Body of pancreas (tissue), 4 donors: ENCODE data around the gene ACTR1A. TPM values are rescaled to one million over a fixed set of nuclear protein-coding genes. Genes with fewer than 3 reads are reported as not detected.

Source experiments
- ATAC-seq: fragments of 150-250 bp; one replicate; pipeline ENCODE4 v1.9.1; 2016
- DNase-seq, 4 donors: peaks; one replicate each; pipeline ENCODE4 v3.0.0-alpha.2; 2019
- H3K27ac ChIP-seq, 4 donors: fragments of 200-600 bp; sonication (generic); 1 replicate in 3 of 4; 2 replicates in 1 of 4; pipeline versions ENCODE4 v1.5.1 to v1.6.1; 2016 to 2019; ENCODE audit warnings: mild to moderate bottlenecking in 1 of 4, mixed read lengths in 1 of 4, moderate library complexity in 1 of 4
- H3K27me3 ChIP-seq, 2 donors: fragments of 200-600 bp; sonication (generic); one replicate each; pipeline ENCODE4 v1.6.0; 2016; ENCODE audit warnings: mild to moderate bottlenecking in 1 of 2
- H3K36me3 ChIP-seq, 2 donors: fragments of 200-600 bp; sonication (generic); replicated peaks in 1 of 2; 2 replicates each; pipeline ENCODE4 v1.5.1; 2016; ENCODE audit warnings: low read depth in 2 of 2; ENCODE audit not compliant: insufficient read depth in 1 of 2
- H3K4me1 ChIP-seq: fragments of 200-600 bp; sonication (generic); one replicate; pipeline ENCODE4 v1.6.0; 2016
- H3K4me3 ChIP-seq, 2 donors: fragments of 200-600 bp; sonication (generic); 1 replicate in 1 of 2; 2 replicates in 1 of 2; pipeline ENCODE4 v1.5.1; 2016 to 2019
- H3K9me3 ChIP-seq, 3 donors: fragments of 200-600 bp; sonication (generic); 1 replicate in 2 of 3; 2 replicates in 1 of 3; pipeline ENCODE4 v1.5.1; 2016
- CTCF ChIP-seq, 7 experiments: fragments of 450-650 bp in 4 of 7; fragments of 200-600 bp in 3 of 7; sonication (generic) in 3 of 7; IDR thresholded peaks; one replicate each; pipeline ENCODE4 v1.5.1; 2016 to 2019; ENCODE audit warnings: antibody characterized with exemption in 7 of 7
- POLR2A ChIP-seq, 3 donors: fragments of 450-650 bp; IDR thresholded peaks; one replicate each; pipeline ENCODE4 v1.6.1; 2016; ENCODE audit warnings: antibody characterized with exemption in 3 of 3, mild to moderate bottlenecking in 2 of 3
- WGBS, 2 donors: methylation state at CpG; one replicate each; pipeline ENCODE4 v1.1.5; 2017; 5-methylcytosine and 5-hydroxymethylcytosine counted together
- intact Hi-C: fragments of 100-400 bp; cut with DNase I; formaldehyde crosslinking; loops from one replicate; pipeline ENCODE4 v1.15.1; 2023
- total RNA-seq, 2 donors: library from RNA; depleted of rRNA; stranded (reverse); fragments of >200 nt; gene quantifications; one replicate each; pipeline ENCODE4 v1.1.0, GENCODE V29; 2016

The ACTR1A gene
- total RNA-seq, 2 donors from 2014 or later, result 35.5 to 55.0 TPM

GRCh38 chr10:102449321-102450123 is 53.0 kb downstream of the ACTR1A start:
- ATAC-seq, result peak; percentile 75
- intact Hi-C loops, result no loop called here
- H3K36me3 ChIP-seq, result no peaks in the 10 kb centered on the region
- TF ChIP-seq POLR2A (IDR thresholded peaks at IDR 0.05), result peak in 2 of 3 donors; percentile 47 to 55
- no peak for TF ChIP-seq CTCF (IDR thresholded peaks at IDR 0.05)
- peak; percentile 88 to 95 (median 94) for DNase-seq
- H3K4me3 ChIP-seq, result peak overlapping the region in 1 of 2 donors; percentile 41
- WGBS, 2 donors, result 6 to 7% methylated on average over 29 to 30 of the region's 30 CpGs
- peaks cover 0 to 4% (median 0%) of the 10 kb centered on the region in 3 donors for H3K9me3 ChIP-seq
- H3K4me1 ChIP-seq, result peaks cover 27% of the 10 kb centered on the region
- no peaks in the 10 kb centered on the region for H3K27me3 ChIP-seq
- peak overlapping the region; percentile 71 to 92 (median 84) for H3K27ac ChIP-seq

GRCh38 chr10:102444851-102445250 is 57.7 kb downstream of the ACTR1A start:
- ATAC-seq (no peak), DNase-seq (no peak)
- intact Hi-C loops, result no loop called here
- no peaks in the 10 kb centered on the region for H3K27me3 ChIP-seq
- 58 to 61% methylated on average over 2 of the region's 2 CpGs for WGBS, 2 donors
- no peak overlapping the region for H3K4me3 ChIP-seq
- H3K27ac ChIP-seq, result no peak overlapping the region
- H3K4me1 ChIP-seq, result peaks cover 7% of the 10 kb centered on the region
- H3K9me3 ChIP-seq, result no peaks in the 10 kb centered on the region
- TF ChIP-seq CTCF (IDR thresholded peaks at IDR 0.05) (no peak), POLR2A (IDR thresholded peaks at IDR 0.05) (no peak)
- H3K36me3 ChIP-seq, result no peaks in the 10 kb centered on the region

DNA sequence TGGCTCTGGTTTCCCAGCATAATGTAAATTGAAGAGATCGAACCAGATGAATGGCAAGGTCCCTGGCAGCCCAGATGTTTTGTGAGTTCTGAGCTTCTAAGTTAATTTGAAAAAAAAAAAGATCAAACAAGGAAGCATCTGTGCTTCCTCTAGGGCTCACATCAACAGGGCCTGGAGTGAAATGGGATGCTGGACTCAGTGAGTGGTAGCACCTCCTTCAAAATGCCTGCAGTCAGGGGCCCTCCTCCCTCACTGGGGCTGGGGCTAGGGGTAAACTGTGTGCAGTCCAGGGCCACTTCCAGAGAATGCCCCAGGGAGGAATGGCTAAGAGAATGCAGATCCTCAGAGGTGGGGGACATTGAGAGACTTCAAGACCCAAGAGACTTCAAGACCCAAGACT is 64.1 kb downstream of the ACTR1A start:
- Histone ChIP-seq H3K4me3 (no peak overlapping the region), H3K9me3 (no peaks in the 10 kb centered on the region), H3K4me1 (no peaks in the 10 kb centered on the region), H3K27ac (no peak overlapping the region), H3K36me3 (no peaks in the 10 kb centered on the region), H3K27me3 (no peaks in the 10 kb centered on the region)
- intact Hi-C loops, result no loop called here
- TF ChIP-seq CTCF (IDR thresholded peaks at IDR 0.05) (no peak), POLR2A (IDR thresholded peaks at IDR 0.05) (no peak)
- no peak for DNase-seq
- ATAC-seq, result no peak
- 83 to 88% methylated on average over 1 of the region's 1 CpG for WGBS, 2 donors

DNA sequence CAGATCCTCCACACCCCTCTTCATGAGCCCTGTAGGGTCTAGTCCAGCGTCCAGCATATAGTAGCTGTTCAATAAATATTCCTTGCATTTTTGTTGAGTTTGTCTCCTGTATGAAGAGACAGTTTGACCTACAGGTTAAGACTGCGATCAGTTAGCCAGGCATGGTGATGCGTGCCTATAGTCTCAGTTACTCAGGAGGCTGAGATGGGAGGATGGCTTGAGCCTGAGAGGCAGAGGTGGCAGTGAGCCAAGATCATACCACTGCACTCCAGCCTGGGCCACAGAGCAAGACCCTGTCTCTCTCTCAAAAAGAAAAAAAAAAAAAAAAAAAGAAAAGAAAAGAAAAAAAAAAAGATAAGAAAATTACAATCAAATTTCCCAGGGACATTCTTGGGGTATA is 65.0 kb downstream of the ACTR1A start:
- no peak overlapping the region for H3K4me3 ChIP-seq
- ATAC-seq (no peak), DNase-seq (no peak)
- no peaks in the 10 kb centered on the region for H3K27me3 ChIP-seq
- H3K36me3 ChIP-seq, result no peaks in the 10 kb centered on the region
- WGBS, 2 donors, result 93 to 96% methylated on average over 3 of the region's 3 CpGs
- TF ChIP-seq CTCF (IDR thresholded peaks at IDR 0.05) (no peak), POLR2A (IDR thresholded peaks at IDR 0.05) (no peak)
- intact Hi-C loops, result no loop called here
- H3K27ac ChIP-seq, result no peak overlapping the region
- peaks cover 5% of the 10 kb centered on the region for H3K4me1 ChIP-seq
- H3K9me3 ChIP-seq, result no peaks in the 10 kb centered on the region

- H3K4me1 ChIP-seq, result peaks cover 13% of the 10 kb centered on the region
- no peaks in the 10 kb centered on the region for H3K9me3 ChIP-seq
- no peaks in the 10 kb centered on the region for H3K27me3 ChIP-seq
- DNase-seq (no peak), ATAC-seq (no peak)
- H3K4me3 ChIP-seq, result no peak overlapping the region
- WGBS, 2 donors, result 57 to 78% methylated on average over 4 to 6 of the region's 6 CpGs
- no peaks in the 10 kb centered on the region for H3K36me3 ChIP-seq
- no peak overlapping the region for H3K27ac ChIP-seq
- intact Hi-C loops, result no loop called here
- TF ChIP-seq POLR2A (IDR thresholded peaks at IDR 0.05) (no peak), CTCF (IDR thresholded peaks at IDR 0.05) (no peak)
These were observed 66.2 kb downstream of the ACTR1A start for GRCh38 chr10:102436312-102436711.
